H1 (cell line): ENCODE data around the gene CFAP74. TPM values are rescaled to one million over a fixed set of nuclear protein-coding genes. Genes with fewer than 3 reads are reported as not detected.

Experiments used
- CTCF ChIA-PET: fragments of 300-600 bp; sonication (Branson Sonifier 250); formaldehyde crosslinking; loops from one replicate; lab custom pipeline; 2021; ENCODE audit not compliant: partially characterized antibody; lab: Charles Lee
- POLR2A ChIA-PET: fragments of 300-600 bp; sonication (Branson Sonifier 250); formaldehyde crosslinking; loops from one replicate; lab custom pipeline; 2021; ENCODE audit warnings: inconsistent platforms; ENCODE audit not compliant: partially characterized antibody; lab: Charles Lee
- DNase-seq, 2 experiments: peaks; one replicate each; pipeline versions ENCODE4 v3.0.0 to v3.0.0-alpha.2; 2010 to 2022; ENCODE audit warnings: low spot score in 2 of 2, low read depth in 1 of 2, mixed read lengths in 1 of 2
- FAIRE-seq: peaks from 2 replicates; lab custom pipeline; 2011; peaks lifted over from hg19 to GRCh38; lab: Jason Lieb, UNC
- H2AFZ ChIP-seq: 2 replicates; pipeline ENCODE4 v1.8.1; 2012; ENCODE audit warnings: low read length, inconsistent platforms
- H2AK5ac ChIP-seq: 2 replicates; pipeline ENCODE4 v1.6.1; 2013; ENCODE audit warnings: low read depth, low read length
- H2BK120ac ChIP-seq: replicated peaks from 2 replicates; pipeline ENCODE3; 2013; ENCODE audit warnings: low read depth, low read length, inconsistent platforms
- H2BK12ac ChIP-seq: 2 replicates; pipeline ENCODE4 v1.6.1; 2013; ENCODE audit warnings: low read depth, low read length
- H2BK15ac ChIP-seq: 2 replicates; pipeline ENCODE4 v1.6.1; 2013; ENCODE audit warnings: low read length
- H2BK20ac ChIP-seq: 2 replicates; pipeline ENCODE4 v1.6.1; 2013; ENCODE audit warnings: low read length
- H2BK5ac ChIP-seq: 2 replicates; pipeline ENCODE4 v1.6.1; 2013; ENCODE audit warnings: low read depth, low read length
- H3K14ac ChIP-seq: 2 replicates; pipeline ENCODE4 v1.6.1; 2013; ENCODE audit warnings: inconsistent platforms; ENCODE audit not compliant: insufficient read length
- H3K18ac ChIP-seq: 2 replicates; pipeline ENCODE4 v1.6.1; 2013; ENCODE audit warnings: low read length; ENCODE audit errors: extremely low read depth
- H3K23ac ChIP-seq: 2 replicates; pipeline ENCODE4 v1.6.1; 2013; ENCODE audit warnings: inconsistent platforms; ENCODE audit not compliant: insufficient read length
- H3K23me2 ChIP-seq: 2 replicates; pipeline ENCODE4 v1.6.1; 2013; ENCODE audit warnings: low read depth, low read length
- H3K27ac ChIP-seq: 2 replicates; pipeline ENCODE4 v1.6.1; 2011; ENCODE audit warnings: low read depth, low read length, inconsistent platforms
- H3K27me3 ChIP-seq, 4 experiments: replicated peaks in 1 of 4; 1 replicate in 1 of 4; 2 replicates in 3 of 4; pipeline versions ENCODE4 v1.6.1 to v1.8.1; 2011 to 2013; ENCODE audit warnings: low read length in 3 of 4, mild to moderate bottlenecking in 3 of 4, inconsistent platforms in 2 of 4, mixed read lengths in 2 of 4, moderate library complexity in 1 of 4; ENCODE audit not compliant: control insufficient read depth in 3 of 4, insufficient read depth in 3 of 4; ENCODE audit errors: extremely low read depth in 1 of 4
- H3K36me3 ChIP-seq, 4 experiments: 2 replicates each; pipeline versions ENCODE4 v1.6.1 to v1.8.1; 2011 to 2013; ENCODE audit warnings: mild to moderate bottlenecking in 4 of 4, low read length in 3 of 4, moderate library complexity in 2 of 4, control low read depth in 1 of 4, inconsistent platforms in 1 of 4; ENCODE audit not compliant: insufficient read depth in 4 of 4, control insufficient read depth in 2 of 4
- H3K4ac ChIP-seq: replicated peaks from 2 replicates; pipeline ENCODE3; 2013; ENCODE audit warnings: low read length, low read depth, mixed read lengths, inconsistent platforms; ENCODE audit not compliant: insufficient read length
- H3K4me1 ChIP-seq, 4 experiments: replicated peaks in 1 of 4; 1 replicate in 1 of 4; 2 replicates in 3 of 4; pipeline versions ENCODE4 v1.6.1 to v1.8.1; 2011 to 2013; ENCODE audit warnings: low read length in 3 of 4, inconsistent platforms in 2 of 4, mixed read lengths in 1 of 4; ENCODE audit not compliant: insufficient read depth in 4 of 4, control insufficient read depth in 3 of 4
- H3K4me2 ChIP-seq, 2 experiments: 2 replicates each; pipeline versions ENCODE4 v1.6.1 to v1.8.1; 2011 to 2013; ENCODE audit warnings: low read depth in 2 of 2, low read length in 2 of 2, control low read depth in 1 of 2, inconsistent platforms in 1 of 2, mild to moderate bottlenecking in 1 of 2; ENCODE audit not compliant: insufficient read depth in 1 of 2
- H3K4me3 ChIP-seq, 4 experiments: fragments of 200-600, 300-600 bp in 1 of 4; sonication (generic), shearing (Covaris generic), sonication (Bioruptor Twin) in 1 of 4; 2 replicates each; pipeline versions ENCODE4 v1.5.1 to v1.8.1; 2011 to 2016; ENCODE audit warnings: low read length in 4 of 4, low read depth in 3 of 4, control low read depth in 2 of 4, inconsistent platforms in 2 of 4, mild to moderate bottlenecking in 2 of 4, mixed read lengths in 1 of 4, moderate library complexity in 1 of 4; ENCODE audit not compliant: insufficient read depth in 2 of 4; ENCODE audit errors: extremely low read depth in 1 of 4
- H3K56ac ChIP-seq: replicated peaks from 2 replicates; pipeline ENCODE3; 2013; ENCODE audit warnings: low read depth, mild to moderate bottlenecking, mixed read lengths, low read length, inconsistent platforms; ENCODE audit not compliant: insufficient read length
- H3K79me1 ChIP-seq: 2 replicates; pipeline ENCODE4 v1.6.1; 2013; ENCODE audit warnings: low read depth, low read length, control low read depth
- H3K79me2 ChIP-seq, 2 experiments: 2 replicates each; pipeline versions ENCODE4 v1.6.1 to v1.8.1; 2012 to 2013; ENCODE audit warnings: low read length in 2 of 2, mild to moderate bottlenecking in 2 of 2, inconsistent platforms in 1 of 2; ENCODE audit not compliant: insufficient read depth in 2 of 2, control insufficient read depth in 1 of 2
- H3K9ac ChIP-seq, 4 experiments: replicated peaks in 1 of 4; 1 replicate in 1 of 4; 2 replicates in 3 of 4; pipeline versions ENCODE4 v1.6.1 to v1.8.1; 2011 to 2013; ENCODE audit warnings: low read depth in 3 of 4, low read length in 3 of 4, control low read depth in 2 of 4, mild to moderate bottlenecking in 2 of 4, moderate library complexity in 2 of 4, inconsistent platforms in 1 of 4; ENCODE audit errors: extremely low read depth in 1 of 4
- H3K9me3 ChIP-seq, 2 experiments: 2 replicates each; pipeline versions ENCODE4 v1.6.1 to v1.8.1; 2012 to 2013; ENCODE audit warnings: mild to moderate bottlenecking in 2 of 2, moderate library complexity in 2 of 2, control low read depth in 1 of 2, inconsistent platforms in 1 of 2, low read depth in 1 of 2, low read length in 1 of 2, mixed read lengths in 1 of 2; ENCODE audit not compliant: insufficient read depth in 2 of 2
- H4K20me1 ChIP-seq, 2 experiments: replicated peaks in 1 of 2; 2 replicates each; pipeline versions ENCODE3 to v1.8.1; 2011 to 2013; ENCODE audit warnings: inconsistent platforms in 2 of 2, low read length in 2 of 2, mild to moderate bottlenecking in 1 of 2; ENCODE audit not compliant: insufficient read depth in 2 of 2, control insufficient read depth in 1 of 2
- H4K5ac ChIP-seq: 2 replicates; pipeline ENCODE4 v1.6.1; 2013; ENCODE audit warnings: low read length, low read depth, mixed read lengths, inconsistent platforms; ENCODE audit not compliant: insufficient read length
- H4K8ac ChIP-seq: 2 replicates; pipeline ENCODE4 v1.8.0; 2013; ENCODE audit warnings: mild to moderate bottlenecking, moderate library complexity, low read length, inconsistent platforms; ENCODE audit not compliant: insufficient read depth; ENCODE audit errors: extremely low read depth
- H4K91ac ChIP-seq: replicated peaks from 2 replicates; pipeline ENCODE3; 2013; ENCODE audit warnings: low read length, mixed read lengths, inconsistent platforms; ENCODE audit not compliant: insufficient read length
- BACH1 ChIP-seq: IDR thresholded peaks from 2 replicates; pipeline ENCODE4 v1.6.1; 2012; ENCODE audit warnings: low read length, improper control_type of control experiment
- BCL11A ChIP-seq, 2 experiments: IDR thresholded peaks; one replicate each; pipeline ENCODE4 v1.6.1; 2011; ENCODE audit warnings: low read depth in 2 of 2, low read length in 2 of 2, mild to moderate bottlenecking in 2 of 2
- EGR1 ChIP-seq: IDR thresholded peaks from 2 replicates; pipeline ENCODE4 v1.6.1; 2011; ENCODE audit warnings: low read depth, low read length, borderline replicate concordance
- FOSL1 ChIP-seq: IDR thresholded peaks from 2 replicates; pipeline ENCODE4 v1.6.1; 2011; ENCODE audit warnings: mild to moderate bottlenecking, low read depth, low read length, moderate library complexity; ENCODE audit not compliant: insufficient read depth
- JUND ChIP-seq: IDR thresholded peaks from 2 replicates; pipeline ENCODE4 v1.6.1; 2011; ENCODE audit warnings: mild to moderate bottlenecking, improper control_type of control experiment, low read length
- KDM5A ChIP-seq: fragments of 200-600 bp; IDR thresholded peaks from 2 replicates; pipeline ENCODE4 v1.7.1; 2012; ENCODE audit warnings: mild to moderate bottlenecking, low read length, inconsistent platforms, mixed read lengths
- NRF1 ChIP-seq: IDR thresholded peaks from 2 replicates; pipeline ENCODE4 v1.6.1; 2011; ENCODE audit warnings: mild to moderate bottlenecking, low read depth, low read length, improper control_type of control experiment
- PHF8 ChIP-seq: fragments of 200-600 bp; sonication (generic); conservative IDR thresholded peaks from 2 replicates; pipeline ENCODE4 v1.7.1; 2012; ENCODE audit warnings: low read depth, mild to moderate bottlenecking, inconsistent platforms, low read length, moderate library complexity
- POLR2AphosphoS5 ChIP-seq: IDR thresholded peaks from 2 replicates; pipeline ENCODE4 v1.6.1; 2011; ENCODE audit warnings: low read depth, low read length
- SIRT6 ChIP-seq: IDR thresholded peaks from one replicate; pipeline ENCODE4 v1.7.1; 2012; ENCODE audit warnings: low read length, inconsistent platforms
- SP1 ChIP-seq: IDR thresholded peaks from 2 replicates; pipeline ENCODE4 v1.6.1; 2011; ENCODE audit warnings: low read depth, low read length
- SP2 ChIP-seq: IDR thresholded peaks from 2 replicates; pipeline ENCODE4 v1.6.1; 2012; ENCODE audit warnings: mild to moderate bottlenecking, low read length, inconsistent platforms
- TAF1 ChIP-seq: IDR thresholded peaks from 2 replicates; pipeline ENCODE4 v1.6.1; 2011; ENCODE audit warnings: mild to moderate bottlenecking, low read depth, low read length
- TBP ChIP-seq: IDR thresholded peaks from 2 replicates; pipeline ENCODE4 v1.6.1; 2011; ENCODE audit warnings: low read depth, low read length, improper control_type of control experiment
- TCF12 ChIP-seq: IDR thresholded peaks from 2 replicates; pipeline ENCODE4 v1.6.1; 2011; ENCODE audit warnings: low read depth, mild to moderate bottlenecking, low read length
- TEAD4 ChIP-seq: IDR thresholded peaks from 2 replicates; pipeline ENCODE4 v1.6.1; 2012; ENCODE audit warnings: low read depth, low read length, inconsistent platforms, mixed read lengths
- YY1 ChIP-seq: IDR thresholded peaks from 2 replicates; pipeline ENCODE4 v1.6.1; 2011; ENCODE audit warnings: low read depth, mild to moderate bottlenecking, low read length
- WGBS, 2 experiments: shearing (Covaris generic) in 1 of 2; methylation state at CpG; one replicate each; pipeline versions ENCODE4 v1.1.6 to v1.1.7; 2013 to 2015; ENCODE audit warnings: low lambda C conversion rate in 2 of 2, mixed read lengths in 2 of 2, inconsistent platforms in 1 of 2, low coverage in 1 of 2, missing lambda C conversion rate in 1 of 2; ENCODE audit not compliant: insufficient replicate concordance in 2 of 2, insufficient coverage in 1 of 2, insufficient read length in 1 of 2; ENCODE audit errors: extremely low coverage in 1 of 2, missing lambda C conversion rate in 1 of 2; 5-methylcytosine and 5-hydroxymethylcytosine counted together
- polyA plus RNA-seq, 7 experiments: library from polyadenylated mRNA; depleted of rRNA in 3 of 7; stranded (reverse) in 5 of 7; unstranded in 2 of 7; fragments of >200 nt in 5 of 7; fragments of 200-250 nt in 2 of 7; gene quantifications; 1 replicate in 5 of 7; 2 replicates in 1 of 7; 4 replicates in 1 of 7; pipeline versions ENCODE4 v1.2.1 to v1.2.3, GENCODE V29; 2011 to 2013; ENCODE audit warnings: missing spikeins in 2 of 7, mixed read lengths in 2 of 7
- total RNA-seq: library from RNA; stranded (reverse); fragmentation: NEBNext Ultra II Directional; extraction: Animal tissue kit (Norgen Biotek cat#: 25700); gene quantifications from 2 replicates; pipeline ENCODE4 v1.2.1, GENCODE V29; 2021

Gene CFAP74
- total and polyA plus RNA-seq, 2 of the 8 experiments (the other 6 are each of a cell fraction or from before 2014, with no cell fraction given) = 0.09 to 0.20 TPM

GRCh38 chr1:1957533-1957961 is 46.0 kb downstream of the CFAP74 start:
- no peak overlapping the region for H4K91ac ChIP-seq
- POLR2A ChIA-PET = no interaction called here
- peaks cover 0 to 1% of the 10 kb centered on the region in 2 experiments for H4K20me1 ChIP-seq
- H3K4ac ChIP-seq = no peak overlapping the region
- FAIRE-seq = no peak
- no peak overlapping the region for H4K5ac ChIP-seq
- no peak overlapping the region for H3K4me3 ChIP-seq
- WGBS, 2 experiments = 97% methylated on average over 21 of the region's 22 CpGs; no CpG with 5 or more reads in 1 of the 2 experiments
- peaks cover 0 to 5% of the 10 kb centered on the region in 2 experiments; a peak in 1 of 4 replicates for H3K9me3 ChIP-seq
- H3K23me2 ChIP-seq = no peaks in the 10 kb centered on the region; the same call in 1 of the 2 replicates
- H3K27ac ChIP-seq = no peak overlapping the region
- H3K23ac ChIP-seq = no peak overlapping the region
- TF ChIP-seq BCL11A (IDR thresholded peaks at IDR 0.05; ENCODE audit: low read depth in 2 of 2, low read length in 2 of 2) (no peak), TEAD4 (no peak), KDM5A (no peak), NRF1 (no peak), SIRT6 (no peak), SP2 (no peak), SP1 (no peak), EGR1 (no peak), PHF8 (no peak), POLR2AphosphoS5 (no peak), YY1 (no peak), TAF1 (no peak), BACH1 (no peak), TCF12 (no peak), TBP (no peak), FOSL1 (no peak), JUND (no peak)
- TF ChIP-seq, all 59 proteins: peak for 0
- Histone ChIP-seq H4K8ac (peak overlapping the region; percentile 20), H3K9ac (no peak overlapping the region), H3K14ac (no peak overlapping the region), H2BK5ac (no peak overlapping the region), H3K27me3 (no peaks in the 10 kb centered on the region; a peak in 1 of 7 replicates), H2AK5ac (no peak overlapping the region), H2BK20ac (no peak overlapping the region), H3K36me3 (no peaks in the 10 kb centered on the region), H3K4me1 (peaks cover 0 to 12% (median 10%) of the 10 kb centered on the region in 4 experiments; a peak in 6 of 7 replicates), H3K4me2 (no peak overlapping the region), H2BK120ac (no peak overlapping the region), H2BK15ac (no peak overlapping the region), H3K18ac (no peak overlapping the region), H3K79me1 (no peaks in the 10 kb centered on the region), H3K56ac (no peak overlapping the region), H2BK12ac (no peak overlapping the region), H3K79me2 (no peaks in the 10 kb centered on the region), H2AFZ (no peak overlapping the region)
- CTCF ChIA-PET = interaction anchor here (0.9 to 15.6 kb wide), 4 partner anchors 13 to 86 kb away, joined by 3 to 249 read pairs (median 35); no protein-coding TSS in a partner anchor
- no peak for DNase-seq
